GM19099 (cell line): Measurements from ENCODE around the gene LTB4R.

Experiments used
- POLR2A ChIP-seq: IDR thresholded peaks from 3 replicates; pipeline ENCODE4 v1.6.1; 2011; ENCODE audit warnings: low read depth; ENCODE audit not compliant: insufficient read length; ENCODE audit errors: extremely low read depth

LTB4R gene

GRCh38 chr14:24335461-24336171 lies 24.3 kb downstream of the LTB4R start:
- no peak for TF ChIP-seq POLR2A

DNA sequence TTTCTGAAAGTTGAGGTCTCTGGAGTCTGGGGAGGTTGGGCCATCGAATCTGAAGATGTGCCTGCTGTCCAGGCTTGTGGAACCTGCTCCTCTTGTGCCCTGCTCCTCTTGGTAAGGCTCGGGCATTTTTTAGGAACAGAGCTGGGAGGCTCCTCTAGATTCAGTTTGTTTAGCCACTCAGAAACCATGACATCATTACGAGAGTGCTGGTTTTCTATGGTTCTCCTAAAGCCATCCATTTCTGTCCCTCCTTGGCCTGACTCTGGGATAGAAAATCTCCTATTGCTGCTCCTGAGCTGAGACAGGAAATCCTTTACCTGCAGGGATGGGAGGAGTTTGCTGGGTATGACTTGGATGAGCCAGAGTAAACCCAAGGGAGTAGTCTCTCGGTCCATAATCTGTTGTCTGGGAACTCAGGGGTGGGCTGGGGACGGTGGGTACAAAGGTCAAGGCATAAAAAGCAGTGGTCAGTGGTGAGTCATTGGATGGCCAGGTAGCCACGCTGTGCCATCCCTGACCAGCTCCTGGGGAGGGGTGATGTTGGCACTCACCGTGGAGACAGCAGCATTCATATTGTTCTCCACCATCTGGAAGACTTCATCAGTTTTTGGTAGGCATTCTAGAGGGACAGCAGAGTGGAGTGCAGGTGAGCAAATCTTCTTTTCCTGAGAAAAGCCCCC lies 26.0 kb downstream of the LTB4R start:
- no peak for TF ChIP-seq POLR2A

- TF ChIP-seq POLR2A, result no peak
These were observed 26.5 kb downstream of the LTB4R start for GRCh38 chr14:24337824-24338175.

GRCh38 chr14:24338843-24339242 lies 27.5 kb downstream of the LTB4R start:
- TF ChIP-seq POLR2A, result no peak

DNA sequence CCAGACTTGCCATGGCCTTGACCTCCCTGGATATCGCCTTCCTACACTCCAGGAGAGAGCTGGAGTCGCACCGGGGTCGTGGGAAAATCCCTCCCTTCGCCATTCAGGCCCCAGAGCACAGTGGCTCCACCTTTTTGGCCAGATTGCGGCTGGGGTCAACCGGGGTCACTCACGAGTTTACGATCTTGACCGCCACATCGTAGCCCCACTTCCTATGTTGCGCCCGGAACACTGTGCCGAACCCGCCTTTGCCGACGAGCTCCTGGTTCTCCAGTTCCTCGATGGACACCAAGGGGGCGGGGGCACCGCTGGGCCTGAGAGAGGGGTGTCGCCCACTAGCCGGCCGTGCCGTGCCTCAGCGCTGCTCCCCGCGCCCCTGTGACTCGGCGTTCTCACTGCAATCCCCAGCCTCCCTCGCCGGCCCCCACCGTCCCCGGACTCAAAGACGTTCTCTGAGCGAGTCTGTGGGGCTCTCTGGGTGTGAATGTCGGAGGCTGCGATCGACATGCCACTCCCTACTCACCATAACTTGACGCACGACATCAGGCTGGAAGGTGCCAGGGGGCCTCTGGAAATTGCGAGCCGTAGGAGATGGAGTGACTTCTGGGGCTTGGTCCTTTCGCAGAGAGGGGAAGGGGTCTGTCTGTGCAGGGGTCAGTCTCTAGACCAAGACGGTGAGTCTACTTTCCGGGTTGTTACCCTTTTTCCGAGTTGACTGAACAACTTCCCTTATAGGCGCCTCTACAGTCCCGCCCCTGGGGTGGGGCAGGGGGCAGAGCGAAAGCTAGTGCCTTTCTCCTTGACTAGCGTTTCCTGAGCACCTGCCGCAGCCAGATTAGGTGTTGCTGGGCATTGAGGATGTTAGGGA lies 28.2 kb downstream of the LTB4R start, which contains the start of gene RIPK3:
Gene RIPK3 (minus strand): TSS at position 708 of the 868 bp plus-strand sequence. CDS start 165 bp downstream, at position 543.
- peak; percentile 63 for TF ChIP-seq POLR2A

- no peak for TF ChIP-seq POLR2A
These were observed 29.3 kb downstream of the LTB4R start for GRCh38 chr14:24340606-24341005.

DNA sequence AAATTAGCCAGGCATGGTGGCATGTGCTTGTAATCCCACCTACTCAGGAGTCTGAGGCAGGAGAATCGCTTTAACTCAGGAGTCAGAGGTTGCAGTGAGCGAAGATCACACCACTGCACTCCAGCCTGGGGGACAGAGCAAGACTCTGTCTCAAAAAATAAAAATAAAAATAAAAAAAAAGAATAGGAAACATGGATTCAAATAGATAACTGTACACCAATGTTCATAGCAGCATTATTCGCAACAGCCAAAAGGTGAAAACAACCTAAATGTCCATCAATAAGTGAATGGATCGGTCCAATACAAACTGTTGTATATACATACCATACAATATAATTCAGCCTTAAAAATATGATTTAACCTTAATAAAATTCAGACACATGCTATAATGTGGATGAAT lies 31.6 kb downstream of the LTB4R start:
- no peak for TF ChIP-seq POLR2A

DNA sequence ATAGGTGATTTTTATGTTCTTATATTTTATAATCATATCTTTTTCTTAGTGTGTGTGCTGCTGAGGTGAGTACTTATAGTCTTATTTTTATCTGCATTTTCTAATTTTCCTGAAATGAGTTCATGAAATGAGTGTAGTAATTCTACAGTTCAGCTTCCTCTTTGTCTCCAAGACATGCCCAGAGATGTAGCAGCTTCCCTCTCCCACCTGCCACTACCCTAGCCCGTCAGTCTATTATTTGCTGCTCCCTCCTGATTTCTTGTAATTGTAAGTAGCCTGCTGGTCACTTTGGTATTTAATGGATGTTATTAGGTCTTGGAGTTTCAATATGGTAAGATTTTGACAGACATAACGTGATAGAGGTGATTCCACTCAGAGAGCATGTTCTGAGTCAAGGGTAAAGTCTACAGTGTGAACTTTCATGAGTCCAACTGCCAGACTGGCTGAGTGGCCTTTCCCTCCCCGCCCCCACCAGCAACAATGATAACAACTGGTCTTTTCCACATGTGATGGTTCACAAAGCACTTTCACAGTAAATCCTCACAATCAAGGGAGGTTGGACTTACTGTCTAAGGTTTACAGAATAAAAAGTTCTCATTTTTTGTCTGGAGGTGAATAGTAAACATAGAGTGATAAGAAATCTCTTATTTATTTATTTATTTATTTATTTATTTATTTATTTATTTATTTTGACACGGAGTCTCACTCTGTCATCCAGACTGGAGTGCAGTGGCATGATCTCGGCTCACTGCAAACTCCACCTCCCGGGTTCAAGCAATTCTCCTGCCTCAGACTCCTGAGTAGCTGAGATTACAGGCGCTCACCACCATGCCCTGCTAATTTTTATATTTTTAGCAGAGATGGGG lies 32.7 kb downstream of the LTB4R start:
- TF ChIP-seq POLR2A, result no peak

GRCh38 chr14:24347134-24347533 lies 35.8 kb downstream of the LTB4R start:
- no peak for TF ChIP-seq POLR2A

DNA sequence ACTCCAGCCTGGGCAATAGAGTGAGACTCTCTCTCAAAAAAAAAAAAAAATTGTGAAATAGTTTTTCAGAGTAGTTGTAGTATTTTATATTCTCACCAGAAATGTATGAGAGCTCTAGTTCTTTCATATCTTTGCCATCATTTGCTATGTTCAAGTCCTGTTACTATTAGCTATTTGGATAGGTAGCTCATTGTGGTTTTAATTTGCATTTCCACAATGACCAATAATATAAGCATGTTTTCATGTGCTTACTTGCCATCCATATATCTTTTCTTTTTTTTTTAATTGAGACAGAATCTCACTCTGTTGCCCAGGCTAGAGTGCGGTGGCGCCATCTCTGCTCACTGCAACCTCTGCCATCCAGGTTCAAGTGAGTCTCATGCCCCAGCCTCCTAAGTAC lies 36.9 kb downstream of the LTB4R start:
- TF ChIP-seq POLR2A, result no peak

DNA sequence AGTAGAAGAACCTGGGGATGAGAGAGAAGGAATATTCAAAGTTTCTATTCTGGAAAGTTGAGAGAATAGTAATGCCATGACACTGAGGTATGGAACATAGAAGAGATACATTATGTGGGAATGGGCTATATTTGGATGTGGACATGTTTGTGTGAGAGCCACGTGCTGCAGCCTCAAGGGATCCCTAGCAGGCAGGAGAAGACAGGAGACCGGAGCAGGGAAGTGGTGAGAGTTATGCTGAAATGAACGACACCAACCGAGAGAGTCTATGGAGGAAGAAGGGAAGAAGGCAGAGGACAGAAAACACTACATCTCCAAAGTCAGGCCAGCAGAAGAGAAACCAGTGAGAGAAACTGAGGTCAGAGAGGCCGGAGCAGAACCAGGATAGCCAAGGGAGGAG lies 38.4 kb downstream of the LTB4R start:
- no peak for TF ChIP-seq POLR2A

DNA sequence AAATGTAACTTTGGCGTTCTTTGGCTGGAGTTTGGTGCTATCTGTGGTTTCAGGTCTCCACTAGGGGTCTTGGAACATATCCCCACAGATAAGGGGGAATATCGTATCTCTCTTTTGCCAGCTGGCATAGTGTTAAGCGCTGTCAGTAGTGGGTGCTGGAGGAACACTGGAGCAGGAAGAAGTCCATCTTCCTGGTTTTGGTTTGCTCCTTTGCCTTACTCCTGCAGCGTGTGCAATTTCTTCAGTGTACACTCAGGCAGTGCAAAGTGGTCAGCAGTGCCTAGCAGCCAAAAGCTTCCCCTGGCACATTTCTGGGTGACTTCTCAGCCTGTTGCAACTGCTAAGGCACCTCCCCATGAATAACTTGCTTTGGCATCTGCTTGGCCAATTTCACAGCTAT lies 40.2 kb downstream of the LTB4R start:
- TF ChIP-seq POLR2A, result no peak

DNA sequence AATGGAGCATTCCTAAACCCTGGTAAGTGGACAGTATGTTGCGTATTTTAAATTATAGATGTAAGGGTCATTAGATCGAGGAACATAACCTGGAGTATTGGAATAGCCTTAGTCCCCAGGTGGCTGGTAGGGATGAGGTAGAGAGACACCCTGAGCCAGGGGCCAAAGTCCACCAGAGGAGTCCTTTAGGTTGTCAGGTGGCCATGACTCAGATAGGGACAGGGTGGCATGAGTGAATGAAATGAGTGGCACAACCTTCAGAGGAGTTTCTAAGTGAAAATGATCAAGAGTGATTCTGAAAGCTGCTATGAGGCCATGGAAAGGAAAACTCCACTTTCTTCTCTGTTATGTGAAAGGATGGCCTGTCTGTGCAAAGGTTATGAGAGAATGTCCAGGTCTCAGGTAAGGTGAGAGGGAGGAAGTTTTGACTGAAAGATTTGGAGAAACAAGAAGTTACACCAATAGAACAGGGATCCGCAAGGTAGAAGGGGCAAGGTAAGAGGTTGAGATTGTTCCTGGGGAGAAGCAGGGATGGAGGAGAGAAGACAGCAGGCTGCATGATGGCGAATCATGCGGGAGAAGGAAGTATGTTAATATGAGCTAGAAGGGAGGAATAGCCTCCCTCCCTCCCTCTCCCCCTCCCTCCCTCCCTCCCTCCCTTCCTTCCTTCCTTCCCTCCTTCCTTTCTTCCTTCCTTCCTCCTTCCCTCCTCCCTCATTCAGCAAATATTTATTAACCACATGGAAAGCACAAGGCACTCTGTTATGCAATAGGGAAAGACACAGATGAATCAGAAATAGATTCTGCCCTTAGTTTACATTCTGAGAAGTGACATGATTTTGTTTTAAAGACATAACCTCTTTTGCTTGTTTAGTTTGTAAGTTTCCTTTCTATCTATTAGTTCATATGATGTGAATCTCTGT lies 42.5 kb downstream of the LTB4R start:
- no peak for TF ChIP-seq POLR2A

GRCh38 chr14:24355009-24355408 lies 43.7 kb downstream of the LTB4R start:
- TF ChIP-seq POLR2A, result no peak
